Left lung (tissue), 10 donors: ENCODE results near the gene PSKH1. TPM values are rescaled to one million over a fixed set of nuclear protein-coding genes. Genes with fewer than 3 reads are reported as not detected.

Experiments used
- ATAC-seq: fragments of 200-7000 bp; cut with Tn5 transposase; one replicate; pipeline ENCODE4 v1.9.1; 2020; ENCODE audit warnings: moderate library complexity
- DNase-seq, 4 donors: peaks; one replicate each; pipeline ENCODE4 v3.0.0-alpha.2; 2013 to 2020
- H3K27ac ChIP-seq, 2 donors: fragments of 200-600 bp; sonication (generic) in 1 of 2; one replicate each; pipeline versions ENCODE4 v1.5.0 to v1.8.0; 2020 to 2021
- H3K27me3 ChIP-seq, 2 donors: fragments of 200-600 bp; sonication (generic) in 1 of 2; one replicate each; pipeline versions ENCODE4 v1.5.0 to v1.8.0; 2020 to 2021
- H3K36me3 ChIP-seq, 2 donors: fragments of 200-600 bp; sonication (generic) in 1 of 2; one replicate each; pipeline versions ENCODE4 v1.5.0 to v1.8.0; 2020 to 2021
- H3K4me1 ChIP-seq, 2 donors: fragments of 200-600 bp; one replicate each; pipeline ENCODE4 v1.8.0; 2021
- H3K4me3 ChIP-seq, 2 donors: fragments of 200-600 bp; sonication (generic) in 1 of 2; one replicate each; pipeline versions ENCODE4 v1.5.0 to v1.8.0; 2020 to 2021; ENCODE audit warnings: mild to moderate bottlenecking in 1 of 2
- H3K9me3 ChIP-seq, 2 donors: fragments of 200-600 bp; sonication (generic) in 1 of 2; one replicate each; pipeline versions ENCODE4 v1.5.0 to v1.8.0; 2020 to 2021
- CTCF ChIP-seq, 2 donors: fragments of 200-600 bp; sonication (generic) in 1 of 2; IDR thresholded peaks; one replicate each; pipeline versions ENCODE4 v1.5.0 to v1.8.0; 2021; ENCODE audit warnings: antibody characterized with exemption in 2 of 2
- intact Hi-C, 2 donors: fragments of 100-400 bp; cut with DNase I; formaldehyde crosslinking; loops; one replicate each; pipeline versions ENCODE4 v1.11.2 to v1.14.2; 2022
- polyA plus RNA-seq, 6 donors: library from polyadenylated mRNA; unstranded; fragments of 120-200 nt; gene quantifications; one replicate each; pipeline ENCODE4 v1.2.1, GENCODE V29; 2013; ENCODE audit not compliant: insufficient read length in 6 of 6
- total RNA-seq, 2 donors: library from RNA; stranded (reverse); fragmentation: NEBNext Ultra II Directional; extraction: Animal tissue kit (Norgen Biotek cat#: 25700); gene quantifications; one replicate each; pipeline ENCODE4 v1.2.1, GENCODE V29; 2021
- donor health status: DM: no; HTN: yes; CAD: no.
- donor health status: DM: no; HTN: no; CAD: no.

Gene PSKH1
- total and polyA plus RNA-seq, 8 donors: 20.8 to 32.1 (median 29.0) TPM

GRCh38 chr16:67943619-67944504 is 50.8 kb downstream of the PSKH1 start, which contains the start of gene LCAT:
Gene LCAT (minus strand): TSS chr16:67944120. CDS start chr16:67944101, 19 bp downstream.
- peaks cover 4 to 84% of the 10 kb centered on the region in 2 donors for H3K36me3 ChIP-seq
- peak within 1 kb of the TSS in 1 of 2 donors; percentile 18 for H3K27ac ChIP-seq
- DNase-seq (peak in 2 of 4 donors; percentile 54 to 78), ATAC-seq (peak; percentile 18)
- H3K9me3 ChIP-seq: no peaks in the 10 kb centered on the region
- no peaks in the 10 kb centered on the region for H3K27me3 ChIP-seq
- no peak for TF ChIP-seq CTCF (IDR thresholded peaks at IDR 0.05)
- H3K4me1 ChIP-seq: no peaks in the 10 kb centered on the region
- H3K4me3 ChIP-seq: no peak within 1 kb of the TSS
- intact Hi-C loops: no loop called here

- H3K27ac ChIP-seq: no peak overlapping the region
- H3K9me3 ChIP-seq: no peaks in the 10 kb centered on the region
- intact Hi-C loops: no loop called here
- ATAC-seq: no peak
- H3K4me1 ChIP-seq: no peaks in the 10 kb centered on the region
- no peaks in the 10 kb centered on the region for H3K27me3 ChIP-seq
- peak in 1 of 4 donors; percentile 61 for DNase-seq
- peaks cover 4 to 87% of the 10 kb centered on the region in 2 donors for H3K36me3 ChIP-seq
- no peak overlapping the region for H3K4me3 ChIP-seq
- no peak for TF ChIP-seq CTCF (IDR thresholded peaks at IDR 0.05)
Observed at GRCh38 chr16:67944690-67945391, 51.8 kb downstream of the PSKH1 start.

- no peak for TF ChIP-seq CTCF (IDR thresholded peaks at IDR 0.05)
- Histone ChIP-seq H3K4me1 (no peaks in the 10 kb centered on the region), H3K27me3 (no peaks in the 10 kb centered on the region), H3K9me3 (no peaks in the 10 kb centered on the region), H3K36me3 (peaks cover 4 to 87% of the 10 kb centered on the region in 2 donors), H3K4me3 (no peak overlapping the region), H3K27ac (no peak overlapping the region)
- intact Hi-C loops: no loop called here
- no peak for DNase-seq
- no peak for ATAC-seq
Observed at GRCh38 chr16:67945392-67945933, 52.4 kb downstream of the PSKH1 start.

- DNase-seq: peak in 1 of 4 donors; percentile 72
- ATAC-seq: no peak
- intact Hi-C loops: no loop called here
- Histone ChIP-seq H3K4me3 (no peak overlapping the region), H3K9me3 (no peaks in the 10 kb centered on the region), H3K36me3 (peaks cover 4 to 91% of the 10 kb centered on the region in 2 donors), H3K27ac (no peak overlapping the region), H3K27me3 (no peaks in the 10 kb centered on the region), H3K4me1 (no peaks in the 10 kb centered on the region)
- TF ChIP-seq CTCF (IDR thresholded peaks at IDR 0.05): no peak
Observed at GRCh38 chr16:67946128-67946569, 53.1 kb downstream of the PSKH1 start.
